Measurements from ENCODE around the gene TLR2. TPM values are rescaled to one million over a fixed set of nuclear protein-coding genes. Genes with fewer than 3 reads are reported as not detected.

The TLR2 gene
- total RNA-seq, 4 donors from 2014 or later: 8.4 to 13.1 (median 10.1) TPM

GRCh38 chr4:153646261-153646660 lies 37.8 kb upstream of the TLR2 start:
- Histone ChIP-seq H3K27ac (no peak overlapping the region), H3K4me1 (peaks cover 2% of the 10 kb centered on the region), H3K9me3 (peaks cover 6% of the 10 kb centered on the region), H3K27me3 (no peaks in the 10 kb centered on the region), H3K36me3 (no peaks in the 10 kb centered on the region), H3K4me3 (no peak overlapping the region)
- DNase-seq (ENCODE audit: low spot score in 2 of 2): no peak
- TF ChIP-seq POLR2AphosphoS5 (IDR thresholded peaks at IDR 0.05) (no peak), CTCF (IDR thresholded peaks at IDR 0.05) (no peak), EP300 (IDR thresholded peaks at IDR 0.05) (no peak), POLR2A (IDR thresholded peaks at IDR 0.05) (no peak)
- 76% methylated on average over 1 of the region's 1 CpG for WGBS

- DNase-seq (ENCODE audit: low spot score in 2 of 2): no peak
- 100% methylated on average over 1 of the region's 1 CpG for WGBS
- H3K9me3 ChIP-seq: peaks cover 6% of the 10 kb centered on the region
- TF ChIP-seq POLR2AphosphoS5 (IDR thresholded peaks at IDR 0.05) (no peak), POLR2A (IDR thresholded peaks at IDR 0.05) (no peak), EP300 (IDR thresholded peaks at IDR 0.05) (no peak), CTCF (IDR thresholded peaks at IDR 0.05) (no peak)
- no peak overlapping the region for H3K4me3 ChIP-seq
- peaks cover 5% of the 10 kb centered on the region for H3K4me1 ChIP-seq
- no peaks in the 10 kb centered on the region for H3K27me3 ChIP-seq
- no peaks in the 10 kb centered on the region for H3K36me3 ChIP-seq
- H3K27ac ChIP-seq: no peak overlapping the region
Measured at GRCh38 chr4:153646978-153647377, 37.1 kb upstream of the TLR2 start.

DNA sequence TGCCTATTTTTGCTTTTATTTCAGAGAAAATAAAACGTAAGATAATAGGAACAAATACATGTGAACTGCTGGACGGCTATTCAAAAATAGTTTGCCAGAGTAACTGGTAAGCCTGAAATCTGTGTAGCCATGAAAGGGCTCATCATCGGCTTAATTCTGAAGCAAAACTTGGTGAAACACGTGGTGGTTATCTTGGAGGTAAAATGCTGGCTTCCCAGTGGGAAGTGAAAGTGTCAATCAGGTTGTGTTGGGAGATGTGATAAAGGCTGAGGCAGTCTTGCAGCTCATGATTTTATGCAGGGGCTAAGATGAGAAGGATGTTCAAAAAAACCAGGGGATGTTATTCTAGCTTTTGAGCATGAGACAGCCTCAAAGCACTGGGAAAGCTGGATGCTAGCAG lies 36.1 kb upstream of the TLR2 start:
- Histone ChIP-seq H3K36me3 (no peaks in the 10 kb centered on the region), H3K27me3 (no peaks in the 10 kb centered on the region), H3K4me1 (peaks cover 5% of the 10 kb centered on the region), H3K9me3 (peaks cover 6% of the 10 kb centered on the region), H3K27ac (no peak overlapping the region), H3K4me3 (no peak overlapping the region)
- no peak for TF ChIP-seq EP300 (IDR thresholded peaks at IDR 0.05)
- no peak for TF ChIP-seq POLR2AphosphoS5 (IDR thresholded peaks at IDR 0.05)
- WGBS: 78% methylated on average over 4 of the region's 4 CpGs
- no peak for DNase-seq (ENCODE audit: low spot score in 2 of 2)

DNA sequence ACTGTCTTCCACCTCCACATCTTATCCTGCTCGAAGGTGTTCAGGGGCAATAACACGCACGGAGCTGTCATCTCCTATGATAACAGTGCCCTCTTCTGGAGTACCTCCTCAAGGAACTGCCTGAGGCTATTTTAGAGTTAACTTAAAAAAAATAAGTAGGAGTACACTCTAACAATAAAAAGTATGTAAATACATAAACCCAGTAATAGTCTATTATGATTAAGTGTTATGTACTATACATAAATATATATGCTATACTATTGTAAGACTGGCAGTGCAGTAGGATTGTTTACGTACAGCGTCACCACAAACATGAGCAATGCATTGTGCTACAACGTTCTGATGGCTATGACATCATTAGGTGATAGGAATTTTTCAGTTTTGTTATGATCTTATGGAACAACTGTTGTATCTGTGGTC lies 34.5 kb upstream of the TLR2 start:
- Histone ChIP-seq H3K9me3 (peaks cover 6% of the 10 kb centered on the region), H3K4me1 (peaks cover 5% of the 10 kb centered on the region), H3K27ac (no peak overlapping the region), H3K4me3 (no peak overlapping the region), H3K36me3 (no peaks in the 10 kb centered on the region), H3K27me3 (no peaks in the 10 kb centered on the region)
- TF ChIP-seq POLR2AphosphoS5 (IDR thresholded peaks at IDR 0.05) (no peak), CTCF (IDR thresholded peaks at IDR 0.05) (no peak), EP300 (IDR thresholded peaks at IDR 0.05) (no peak), POLR2A (IDR thresholded peaks at IDR 0.05) (no peak)
- 51% methylated on average over 6 of the region's 6 CpGs for WGBS
- no peak for DNase-seq (ENCODE audit: low spot score in 2 of 2)

DNA sequence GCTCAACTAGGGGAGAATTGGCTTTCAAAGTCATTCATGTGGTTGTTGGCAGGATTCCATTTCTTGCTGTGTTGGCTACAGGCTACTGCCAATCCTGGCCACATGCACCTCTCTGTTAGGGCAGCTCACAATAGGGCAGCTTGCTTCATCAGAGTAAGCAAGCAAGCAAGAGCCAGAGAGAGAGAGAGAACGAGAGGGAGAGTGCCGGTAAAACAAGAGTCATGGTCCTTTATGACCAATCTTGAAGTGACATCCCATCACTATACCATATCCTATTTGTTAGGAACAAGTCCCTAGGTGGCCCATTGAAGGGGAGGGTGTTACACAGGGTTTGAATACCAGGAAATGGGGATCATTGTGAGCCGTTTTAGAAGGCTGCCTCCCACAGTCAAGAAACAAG lies 33.0 kb upstream of the TLR2 start:
- Histone ChIP-seq H3K9me3 (no peaks in the 10 kb centered on the region), H3K4me1 (peaks cover 10% of the 10 kb centered on the region), H3K27me3 (no peaks in the 10 kb centered on the region), H3K36me3 (no peaks in the 10 kb centered on the region), H3K4me3 (no peak overlapping the region), H3K27ac (peak overlapping the region; percentile 54)
- WGBS: 63% methylated on average over 3 of the region's 3 CpGs
- TF ChIP-seq POLR2AphosphoS5 (IDR thresholded peaks at IDR 0.05) (no peak), EP300 (IDR thresholded peaks at IDR 0.05) (no peak), CTCF (IDR thresholded peaks at IDR 0.05) (no peak), POLR2A (IDR thresholded peaks at IDR 0.05) (no peak)
- DNase-seq (ENCODE audit: low spot score in 2 of 2): no peak

GRCh38 chr4:153651587-153651986 lies 32.5 kb upstream of the TLR2 start:
- H3K27me3 ChIP-seq: no peaks in the 10 kb centered on the region
- no peak for DNase-seq (ENCODE audit: low spot score in 2 of 2)
- WGBS: 64% methylated on average over 5 of the region's 5 CpGs
- peak overlapping the region; percentile 58 for H3K27ac ChIP-seq
- TF ChIP-seq CTCF (IDR thresholded peaks at IDR 0.05) (no peak), EP300 (IDR thresholded peaks at IDR 0.05) (no peak), POLR2A (IDR thresholded peaks at IDR 0.05) (no peak)
- H3K4me1 ChIP-seq: peaks cover 15% of the 10 kb centered on the region
- H3K4me3 ChIP-seq: no peak overlapping the region
- no peaks in the 10 kb centered on the region for H3K9me3 ChIP-seq
- H3K36me3 ChIP-seq: no peaks in the 10 kb centered on the region

All from suprapubic skin (tissue), 4 donors.